ENCODE data around the gene PCARE.

Gene PCARE

GRCh38 chr2:29042561-29043075 lies 31.7 kb downstream of the PCARE start:
- DNase-seq = no peak
- TF ChIP-seq EZH2 (optimal IDR thresholded peaks at IDR 0.05; ENCODE audit: low read depth, low read length) = no peak
- TF ChIP-seq, protein P1, sequence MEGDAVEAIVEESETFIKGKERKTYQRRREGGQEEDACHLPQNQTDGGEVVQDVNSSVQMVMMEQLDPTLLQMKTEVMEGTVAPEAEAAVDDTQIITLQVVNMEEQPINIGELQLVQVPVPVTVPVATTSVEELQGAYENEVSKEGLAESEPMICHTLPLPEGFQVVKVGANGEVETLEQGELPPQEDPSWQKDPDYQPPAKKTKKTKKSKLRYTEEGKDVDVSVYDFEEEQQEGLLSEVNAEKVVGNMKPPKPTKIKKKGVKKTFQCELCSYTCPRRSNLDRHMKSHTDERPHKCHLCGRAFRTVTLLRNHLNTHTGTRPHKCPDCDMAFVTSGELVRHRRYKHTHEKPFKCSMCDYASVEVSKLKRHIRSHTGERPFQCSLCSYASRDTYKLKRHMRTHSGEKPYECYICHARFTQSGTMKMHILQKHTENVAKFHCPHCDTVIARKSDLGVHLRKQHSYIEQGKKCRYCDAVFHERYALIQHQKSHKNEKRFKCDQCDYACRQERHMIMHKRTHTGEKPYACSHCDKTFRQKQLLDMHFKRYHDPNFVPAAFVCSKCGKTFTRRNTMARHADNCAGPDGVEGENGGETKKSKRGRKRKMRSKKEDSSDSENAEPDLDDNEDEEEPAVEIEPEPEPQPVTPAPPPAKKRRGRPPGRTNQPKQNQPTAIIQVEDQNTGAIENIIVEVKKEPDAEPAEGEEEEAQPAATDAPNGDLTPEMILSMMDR (IDR thresholded peaks at IDR 0.05; ENCODE audit: low read length) = no peak
- TF ChIP-seq EZH2phosphoT487 (IDR thresholded peaks at IDR 0.05; ENCODE audit: low read length) = no peak
- Histone ChIP-seq H4K20me1 (ENCODE audit: insufficient read depth, low read length) (no peaks in the 10 kb centered on the region), H3K9me3 (replicated peaks; ENCODE audit: insufficient read depth, low read length) (no peaks in the 10 kb centered on the region), H3K4me2 (ENCODE audit: low read depth, low read length) (no peak overlapping the region), H2AFZ (ENCODE audit: low read length) (no peak overlapping the region), H3F3A (ENCODE audit: insufficient read depth, low read length) (no peaks in the 10 kb centered on the region), H3K4me3 (ENCODE audit: low read length) (no peak overlapping the region), H3K9me2 (replicated peaks; ENCODE audit: insufficient read depth, low read length) (no peaks in the 10 kb centered on the region), H3K27me3 (replicated peaks; ENCODE audit: insufficient read depth, low read length) (no peaks in the 10 kb centered on the region), H3K27ac (ENCODE audit: low read length) (no peak overlapping the region), H3K79me2 (ENCODE audit: low read length) (no peaks in the 10 kb centered on the region), H3K4me1 (ENCODE audit: low read length) (peaks cover 12% of the 10 kb centered on the region; the same call in 1 of the 2 replicates), H3K9ac (ENCODE audit: low read length) (no peak overlapping the region), H3K36me3 (replicated peaks; ENCODE audit: insufficient read depth, low read length) (no peaks in the 10 kb centered on the region)

DNA sequence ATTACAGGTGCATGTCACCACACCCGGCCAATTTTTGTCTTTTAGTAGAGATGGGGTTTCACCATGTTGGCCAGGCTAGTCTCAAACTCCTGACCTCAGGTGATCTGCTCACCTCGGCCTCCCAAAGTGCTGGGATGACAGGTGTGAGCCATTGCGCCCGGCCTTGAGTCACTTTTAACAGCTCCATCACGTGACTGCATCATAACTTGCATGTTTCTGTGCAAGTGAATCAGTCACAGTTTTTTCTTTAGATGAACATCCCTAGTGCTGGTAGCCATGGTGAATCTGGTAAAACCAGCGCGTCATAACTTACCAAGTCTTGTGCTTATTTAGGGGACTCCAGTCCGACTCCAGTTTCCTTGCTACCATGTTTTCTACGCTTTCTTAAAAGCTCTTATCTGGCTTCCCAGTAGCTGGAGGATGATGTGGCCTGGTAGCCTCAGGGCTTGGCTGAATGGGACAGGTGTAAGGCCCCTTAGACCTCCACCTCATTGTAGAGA lies 33.1 kb downstream of the PCARE start:
- Histone ChIP-seq H4K20me1 (ENCODE audit: insufficient read depth, low read length) (no peaks in the 10 kb centered on the region), H3K4me1 (ENCODE audit: low read length) (peaks cover 12% of the 10 kb centered on the region; the same call in 1 of the 2 replicates), H3K9ac (ENCODE audit: low read length) (no peak overlapping the region), H3K36me3 (replicated peaks; ENCODE audit: insufficient read depth, low read length) (no peaks in the 10 kb centered on the region), H3K4me2 (ENCODE audit: low read depth, low read length) (no peak overlapping the region), H3K27me3 (replicated peaks; ENCODE audit: insufficient read depth, low read length) (no peaks in the 10 kb centered on the region), H3F3A (ENCODE audit: insufficient read depth, low read length) (no peaks in the 10 kb centered on the region), H3K79me2 (ENCODE audit: low read length) (no peaks in the 10 kb centered on the region), H3K4me3 (ENCODE audit: low read length) (no peak overlapping the region), H2AFZ (ENCODE audit: low read length) (no peak overlapping the region), H3K9me2 (replicated peaks; ENCODE audit: insufficient read depth, low read length) (no peaks in the 10 kb centered on the region), H3K27ac (ENCODE audit: low read length) (no peak overlapping the region), H3K9me3 (replicated peaks; ENCODE audit: insufficient read depth, low read length) (no peaks in the 10 kb centered on the region)
- DNase-seq = no peak
- TF ChIP-seq, protein P1 (IDR thresholded peaks at IDR 0.05; ENCODE audit: low read length) = no peak
- TF ChIP-seq EZH2phosphoT487 (IDR thresholded peaks at IDR 0.05; ENCODE audit: low read length) (no peak), EZH2 (optimal IDR thresholded peaks at IDR 0.05; ENCODE audit: low read depth, low read length) (no peak)

GRCh38 chr2:29040552-29040951 lies 33.8 kb downstream of the PCARE start:
- Histone ChIP-seq H3K9me2 (replicated peaks; ENCODE audit: insufficient read depth, low read length) (no peaks in the 10 kb centered on the region), H2AFZ (ENCODE audit: low read length) (no peak overlapping the region), H3K4me1 (ENCODE audit: low read length) (peaks cover 12% of the 10 kb centered on the region; the same call in 1 of the 2 replicates), H3K9me3 (replicated peaks; ENCODE audit: insufficient read depth, low read length) (no peaks in the 10 kb centered on the region), H3K4me3 (ENCODE audit: low read length) (no peak overlapping the region), H3K79me2 (ENCODE audit: low read length) (no peaks in the 10 kb centered on the region), H4K20me1 (ENCODE audit: insufficient read depth, low read length) (no peaks in the 10 kb centered on the region), H3F3A (ENCODE audit: insufficient read depth, low read length) (no peaks in the 10 kb centered on the region), H3K36me3 (replicated peaks; ENCODE audit: insufficient read depth, low read length) (no peaks in the 10 kb centered on the region), H3K27ac (ENCODE audit: low read length) (no peak overlapping the region), H3K9ac (ENCODE audit: low read length) (no peak overlapping the region), H3K4me2 (ENCODE audit: low read depth, low read length) (peak overlapping the region; percentile 50; the same call in 1 of the 2 replicates), H3K27me3 (replicated peaks; ENCODE audit: insufficient read depth, low read length) (no peaks in the 10 kb centered on the region)
- TF ChIP-seq EZH2 (optimal IDR thresholded peaks at IDR 0.05; ENCODE audit: low read depth, low read length) (no peak), EZH2phosphoT487 (IDR thresholded peaks at IDR 0.05; ENCODE audit: low read length) (no peak)
- TF ChIP-seq, protein P1 (IDR thresholded peaks at IDR 0.05; ENCODE audit: low read length) = no peak
- no peak for DNase-seq
